Ascending aorta (tissue), 2 donors: ENCODE measurements around the gene MAP1LC3B2. TPM values are rescaled to one million over a fixed set of nuclear protein-coding genes. Genes with fewer than 3 reads are reported as not detected.

Experiments used
- DNase-seq, 2 donors: peaks; one replicate each; pipeline ENCODE4 v3.0.0-alpha.2; 2019; ENCODE audit warnings: low spot score in 2 of 2
- H3K27ac ChIP-seq, 2 donors: fragments of 200-600 bp; sonication (generic); one replicate each; pipeline ENCODE4 v1.5.1; 2016 to 2017; ENCODE audit warnings: mild to moderate bottlenecking in 1 of 2
- H3K27me3 ChIP-seq: fragments of 200-600 bp; sonication (generic); one replicate; pipeline ENCODE4 v1.5.1; 2017
- H3K36me3 ChIP-seq, 2 donors: fragments of 200-600 bp; sonication (generic); one replicate each; pipeline ENCODE4 v1.5.1; 2016
- H3K4me1 ChIP-seq, 2 donors: fragments of 200-600 bp; sonication (generic); one replicate each; pipeline ENCODE4 v1.5.1; 2016 to 2017; ENCODE audit warnings: mild to moderate bottlenecking in 1 of 2
- H3K4me3 ChIP-seq, 2 donors: fragments of 200-600 bp; sonication (generic); one replicate each; pipeline ENCODE4 v1.5.1; 2016 to 2017; ENCODE audit warnings: mild to moderate bottlenecking in 1 of 2
- H3K9me3 ChIP-seq, 2 donors: fragments of 200-600 bp; sonication (generic); one replicate each; pipeline ENCODE4 v1.5.1; 2016
- CTCF ChIP-seq, 3 experiments: fragments of 200-600 bp in 2 of 3; fragments of 450-650 bp in 1 of 3; sonication (generic) in 2 of 3; IDR thresholded peaks; one replicate each; pipeline ENCODE4 v1.5.1; 2016 to 2019; ENCODE audit warnings: antibody characterized with exemption in 3 of 3, mild to moderate bottlenecking in 1 of 3, moderate library complexity in 1 of 3
- intact Hi-C: fragments of 100-400 bp; cut with DNase I; formaldehyde crosslinking; loops from one replicate; pipeline ENCODE4 v1.15.1; 2023
- total RNA-seq: library from RNA; depleted of rRNA; stranded (reverse); fragments of >200 nt; gene quantifications from one replicate; pipeline ENCODE4 v1.1.0, GENCODE V29; 2016

MAP1LC3B2 gene
- total RNA-seq, 1 donor from 2014 or later: not detected

- no peak for DNase-seq
- no peaks in the 10 kb centered on the region for H3K9me3 ChIP-seq
- H3K36me3 ChIP-seq: no peaks in the 10 kb centered on the region
- peaks cover 0 to 9% of the 10 kb centered on the region in 2 donors for H3K4me1 ChIP-seq
- intact Hi-C loops: loop anchor here (5.0 kb wide), 1 partner anchor 586 kb away; no protein-coding TSS in a partner anchor
- H3K27ac ChIP-seq: no peak overlapping the region
- H3K4me3 ChIP-seq: no peak overlapping the region
- no peak for TF ChIP-seq CTCF (IDR thresholded peaks at IDR 0.05)
- H3K27me3 ChIP-seq: no peaks in the 10 kb centered on the region
Measured at GRCh38 chr12:116603546-116604177, 44.5 kb downstream of the MAP1LC3B2 start.

DNA sequence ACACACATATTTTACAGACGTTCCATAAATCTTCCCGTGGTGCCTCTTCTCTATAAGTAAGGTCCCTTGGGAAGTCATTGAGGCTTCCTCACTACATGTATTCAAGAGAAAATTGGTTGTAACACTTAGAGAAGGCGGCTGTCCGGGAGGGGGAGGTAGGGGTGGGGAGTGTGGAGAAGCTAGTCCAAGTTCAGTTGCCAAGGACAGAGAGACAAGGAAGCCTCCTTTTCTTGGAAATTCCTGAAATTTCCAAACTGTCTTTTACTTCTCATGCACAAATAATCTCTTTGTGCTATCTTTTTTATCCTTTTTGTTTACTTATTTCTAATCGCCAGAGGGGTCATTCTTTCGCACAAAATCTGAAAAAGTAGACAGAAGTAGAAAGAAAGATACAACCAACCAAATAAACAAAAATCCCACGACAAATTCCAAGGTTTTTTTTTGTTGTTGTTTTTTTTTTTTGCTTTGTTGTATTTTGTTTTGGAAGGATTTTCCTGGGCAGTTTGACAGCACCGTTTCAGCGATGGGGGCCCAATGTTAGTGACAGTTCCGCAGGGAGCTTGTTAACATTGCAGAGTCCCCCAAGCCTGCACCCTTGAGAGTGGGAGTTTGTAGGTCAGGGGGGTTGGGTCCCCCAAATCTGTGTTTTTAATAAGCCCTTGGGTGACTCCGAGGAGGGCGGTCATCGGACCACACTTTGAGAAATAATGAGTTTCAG is 45.2 kb downstream of the MAP1LC3B2 start:
- H3K27me3 ChIP-seq: no peaks in the 10 kb centered on the region
- no peaks in the 10 kb centered on the region for H3K9me3 ChIP-seq
- no peak overlapping the region for H3K4me3 ChIP-seq
- no peak for DNase-seq
- TF ChIP-seq CTCF (IDR thresholded peaks at IDR 0.05): no peak
- no peaks in the 10 kb centered on the region for H3K36me3 ChIP-seq
- intact Hi-C loops: loop anchor here (5.0 kb wide), 1 partner anchor 587 kb away; no protein-coding TSS in a partner anchor
- H3K27ac ChIP-seq: no peak overlapping the region
- peaks cover 0 to 5% of the 10 kb centered on the region in 2 donors for H3K4me1 ChIP-seq

- Histone ChIP-seq H3K27ac (no peak overlapping the region), H3K27me3 (no peaks in the 10 kb centered on the region), H3K4me3 (no peak overlapping the region), H3K36me3 (no peaks in the 10 kb centered on the region), H3K9me3 (no peaks in the 10 kb centered on the region), H3K4me1 (peaks cover 0 to 5% of the 10 kb centered on the region in 2 donors)
- no peak for TF ChIP-seq CTCF (IDR thresholded peaks at IDR 0.05)
- DNase-seq: no peak
- intact Hi-C loops: loop anchor here (5.0 kb wide), 1 partner anchor 588 kb away; no protein-coding TSS in a partner anchor
Measured at GRCh38 chr12:116604951-116605641, 45.9 kb downstream of the MAP1LC3B2 start.

- no peaks in the 10 kb centered on the region for H3K36me3 ChIP-seq
- intact Hi-C loops: no loop called here
Measured at GRCh38 chr12:116606397-116606796, 47.2 kb downstream of the MAP1LC3B2 start.

DNA sequence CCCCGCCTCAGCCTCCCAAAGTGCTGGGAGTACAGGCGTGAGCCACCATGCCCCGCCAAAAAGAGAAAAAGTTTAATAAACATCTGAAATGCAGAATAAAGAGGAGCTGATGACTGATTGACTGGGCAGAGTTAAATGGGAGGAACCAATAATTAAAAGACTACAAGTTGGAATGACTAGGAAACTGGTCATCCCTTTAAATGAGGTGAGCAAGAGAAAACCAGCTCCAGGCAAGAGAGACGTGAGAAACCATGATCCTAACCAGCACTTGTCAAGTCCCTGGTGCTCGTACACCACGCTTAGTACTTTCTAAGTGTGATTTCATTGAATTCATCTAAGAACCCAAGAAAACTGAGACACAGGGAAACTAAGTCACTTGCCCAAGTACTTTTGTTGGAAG is 47.9 kb downstream of the MAP1LC3B2 start:
- Histone ChIP-seq H3K36me3 (no peaks in the 10 kb centered on the region), H3K4me1 (no peaks in the 10 kb centered on the region), H3K9me3 (no peaks in the 10 kb centered on the region), H3K27ac (no peak overlapping the region), H3K27me3 (no peaks in the 10 kb centered on the region), H3K4me3 (no peak overlapping the region)
- TF ChIP-seq CTCF (IDR thresholded peaks at IDR 0.05): no peak
- intact Hi-C loops: no loop called here
- no peak for DNase-seq

More at GRCh38 chr12:116606397-116606796, 47.2 kb downstream of the MAP1LC3B2 start:
- Histone ChIP-seq H3K27ac (no peak overlapping the region), H3K9me3 (no peaks in the 10 kb centered on the region), H3K27me3 (no peaks in the 10 kb centered on the region), H3K4me3 (no peak overlapping the region), H3K4me1 (peaks cover 0 to 5% of the 10 kb centered on the region in 2 donors)
- DNase-seq: no peak
- no peak for TF ChIP-seq CTCF (IDR thresholded peaks at IDR 0.05)
